GM12878 (cell line): ENCODE data around the gene SLC35B4. TPM values are rescaled to one million over a fixed set of nuclear protein-coding genes. Genes with fewer than 3 reads are reported as not detected.

Experiments used
- ATAC-seq: fragments of 200-7000 bp; cut with Tn5 transposase; 3 replicates; pipeline ENCODE4 v1.9.1; 2020; ENCODE audit warnings: mild to moderate bottlenecking, moderate library complexity
- BruUV-seq: library from RNA; stranded (reverse); fragments of 400-500 nt; replicated peaks from 2 replicates; lab custom pipeline; 2021; lab: Mats Ljungman, UMichigan
- CTCF ChIA-PET: fragments of 300-600 bp; sonication (Branson Sonifier 250); formaldehyde crosslinking; extraction: SDS; loops from one replicate; lab custom pipeline; 2021; ENCODE audit warnings: inconsistent platforms; lab: Yijun Ruan, JAX
- POLR2A ChIA-PET: fragments of 350-600 bp; formaldehyde crosslinking; extraction: SDS; loops from one replicate; lab custom pipeline; 2021; ENCODE audit warnings: inconsistent platforms; lab: Charles Lee
- RAD21 ChIA-PET: fragments of 300-600 bp; sonication (Branson Sonifier 250); formaldehyde crosslinking; loops from one replicate; lab custom pipeline; 2023; ENCODE audit warnings: antibody characterized with exemption; ENCODE audit not compliant: unreplicated experiment; lab: Charles Lee
- SMC1A ChIA-PET: fragments of 300-600 bp; sonication (Branson Sonifier 250); formaldehyde crosslinking; loops from one replicate; lab custom pipeline; 2023; ENCODE audit not compliant: unreplicated experiment, uncharacterized antibody; lab: Charles Lee
- DNase-seq: peaks from one replicate; pipeline ENCODE4 v3.0.0-alpha.2; 2011; ENCODE audit warnings: low read depth, low spot score
- FAIRE-seq: peaks from 3 replicates; lab custom pipeline; 2011; peaks lifted over from hg19 to GRCh38; lab: Jason Lieb, UNC
- H2AFZ ChIP-seq: 2 replicates; pipeline ENCODE4 v1.6.0; 2011; ENCODE audit warnings: low read depth, low read length, control low read depth; ENCODE audit not compliant: control insufficient read depth
- H3K27ac ChIP-seq: 2 replicates; pipeline ENCODE4 v1.5.1; 2011; ENCODE audit warnings: control low read depth; ENCODE audit not compliant: control insufficient read depth, insufficient read depth
- H3K27me3 ChIP-seq, 2 experiments: replicated peaks in 1 of 2; 2 replicates each; pipeline versions ENCODE4 v1.6.0 to v1.6.1; 2011; ENCODE audit warnings: low read length in 1 of 2; ENCODE audit not compliant: control insufficient read depth in 2 of 2, insufficient read depth in 2 of 2
- H3K36me3 ChIP-seq, 2 experiments: 2 replicates each; pipeline ENCODE4 v1.5.1; 2011; ENCODE audit warnings: low read length in 1 of 2; ENCODE audit not compliant: control insufficient read depth in 2 of 2, insufficient read depth in 2 of 2
- H3K4me1 ChIP-seq: 2 replicates; pipeline ENCODE4 v1.6.1; 2011; ENCODE audit warnings: mild to moderate bottlenecking, low read length, moderate library complexity, mixed read lengths; ENCODE audit not compliant: control insufficient read depth, insufficient read depth
- H3K4me2 ChIP-seq: 2 replicates; pipeline ENCODE4 v1.6.0; 2011; ENCODE audit warnings: control low read depth; ENCODE audit not compliant: control insufficient read depth, insufficient read depth
- H3K4me3 ChIP-seq: fragments of 200-600 bp; sonication (generic); 2 replicates; pipeline ENCODE4 v1.5.1; 2016
- H3K79me2 ChIP-seq: 2 replicates; pipeline ENCODE4 v1.6.0; 2011; ENCODE audit warnings: low read length; ENCODE audit not compliant: control insufficient read depth, insufficient read depth
- H3K9ac ChIP-seq: 2 replicates; pipeline ENCODE4 v1.8.0; 2011; ENCODE audit warnings: low read length, control low read depth, mixed read lengths; ENCODE audit not compliant: control insufficient read depth, insufficient read depth
- H3K9me3 ChIP-seq: replicated peaks from 3 replicates; pipeline ENCODE4 v1.5.1; 2011; ENCODE audit warnings: mild to moderate bottlenecking, low read length; ENCODE audit not compliant: control insufficient read depth, insufficient read depth
- H4K20me1 ChIP-seq: 2 replicates; pipeline ENCODE4 v1.6.0; 2011; ENCODE audit not compliant: control insufficient read depth, insufficient read depth
- BMI1 ChIP-seq: fragments of 450-650 bp; IDR thresholded peaks from 2 replicates; pipeline ENCODE4 v1.6.1; 2016; ENCODE audit warnings: mild to moderate bottlenecking, moderate library complexity, borderline replicate concordance
- CEBPZ ChIP-seq: fragments of 150-350 bp; IDR thresholded peaks from 2 replicates; pipeline ENCODE4 v1.6.1; 2016; ENCODE audit warnings: low read depth, low read length
- CHD4 ChIP-seq: fragments of 200-600 bp; sonication (generic); IDR thresholded peaks from 2 replicates; pipeline ENCODE4 v1.6.1; 2016; ENCODE audit warnings: mild to moderate bottlenecking
- CUX1 ChIP-seq: IDR thresholded peaks from 2 replicates; pipeline ENCODE4 v1.6.1; 2012; ENCODE audit warnings: improper control_type of control experiment, low read depth, low read length; ENCODE audit not compliant: insufficient replicate concordance
- EZH2 ChIP-seq: IDR thresholded peaks from 2 replicates; pipeline ENCODE4 v1.6.1; 2012; ENCODE audit warnings: low read depth, mild to moderate bottlenecking, control low read depth, inconsistent platforms, low read length, borderline replicate concordance; ENCODE audit not compliant: control insufficient read depth
- GABPA ChIP-seq: IDR thresholded peaks from 2 replicates; pipeline ENCODE4 v1.6.1; 2014; ENCODE audit warnings: antibody characterized with exemption, low read depth, mild to moderate bottlenecking, inconsistent platforms
- IRF3 ChIP-seq: fragments of 450-650 bp; IDR thresholded peaks from 2 replicates; pipeline ENCODE4 v1.6.1; 2014; ENCODE audit warnings: mild to moderate bottlenecking
- WGBS: methylation state at CpG from one replicate; pipeline ENCODE4 v1.1.6; 2016; ENCODE audit warnings: low lambda C conversion rate; ENCODE audit not compliant: insufficient replicate concordance, insufficient coverage; ENCODE audit errors: missing lambda C conversion rate; 5-methylcytosine and 5-hydroxymethylcytosine counted together
- in situ Hi-C: fragments of 300-500 bp; cut with MboI; formaldehyde crosslinking; loops from 9 replicates; pipeline ENCODE4 v1.14.3; 2018; ENCODE audit warnings: mixed read lengths
- intact Hi-C: fragments of 100-400 bp; cut with micrococcal nuclease; formaldehyde crosslinking; loops from one replicate; pipeline ENCODE4 v1.14.2; 2022; ENCODE audit not compliant: unreplicated experiment
- polyA plus RNA-seq, 11 experiments: library from polyadenylated mRNA; depleted of rRNA in 4 of 11; unstranded in 6 of 11; stranded (reverse) in 5 of 11; fragments of >200 nt; fragmentation: Nextera tagmentation in 4 of 11; fragmentation: Illumina TruSeq in 1 of 11; extraction: Ambion mirVana in 4 of 11; extraction: Trizol in 1 of 11; gene quantifications; 1 replicate in 1 of 11; 2 replicates in 10 of 11; pipeline versions ENCODE4 v1.2.1 to v1.2.3, GENCODE V29; 2011 to 2016; ENCODE audit warnings: inconsistent platforms in 2 of 11, missing spikeins in 2 of 11, low read depth in 1 of 11
- total RNA-seq, 4 experiments: library from RNA; depleted of rRNA in 3 of 4; stranded (reverse); fragments of >200 nt in 3 of 4; fragmentation: Illumina TruSeq in 1 of 4; extraction: Trizol in 1 of 4; gene quantifications; 2 replicates each; pipeline versions ENCODE4 v1.2.1 to v1.2.3, GENCODE V29; 2013 to 2021

Gene SLC35B4
- total and polyA plus RNA-seq, 10 of the 15 experiments (the other 5 are each of a cell fraction or from before 2014, with no cell fraction given) = 3.6 to 23.9 (median 14.0) TPM

GRCh38 chr7:134308548-134308947 is 8.2 kb downstream of the SLC35B4 start:
- ChIA-PET SMC1A (no interaction called here), POLR2A (no interaction called here), CTCF (no interaction called here), RAD21 (no interaction called here)
- Histone ChIP-seq H3K4me3 (no peak overlapping the region), H3K4me2 (no peak overlapping the region), H3K9ac (no peak overlapping the region), H3K27me3 (no peaks in the 10 kb centered on the region), H3K9me3 (no peaks in the 10 kb centered on the region), H3K79me2 (no peaks in the 10 kb centered on the region), H3K27ac (no peak overlapping the region), H2AFZ (no peak overlapping the region), H4K20me1 (no peaks in the 10 kb centered on the region), H3K4me1 (no peaks in the 10 kb centered on the region), H3K36me3 (no peaks in the 10 kb centered on the region; a peak in 2 of 4 replicates)
- ATAC-seq (no peak), DNase-seq (no peak), FAIRE-seq (no peak)
- BruUV-seq = no TSS peak
- intact Hi-C loops (no loop called here), in situ Hi-C loops (no loop called here)
- TF ChIP-seq CHD4 = no peak
- WGBS = 99% methylated on average over 4 of the region's 4 CpGs

GRCh38 chr7:134307320-134307719 is 9.4 kb downstream of the SLC35B4 start:
- Histone ChIP-seq H2AFZ (no peak overlapping the region), H4K20me1 (no peaks in the 10 kb centered on the region), H3K4me1 (no peaks in the 10 kb centered on the region), H3K4me3 (no peak overlapping the region), H3K79me2 (no peaks in the 10 kb centered on the region), H3K9ac (no peak overlapping the region), H3K27me3 (no peaks in the 10 kb centered on the region), H3K36me3 (no peaks in the 10 kb centered on the region; a peak in 2 of 4 replicates), H3K9me3 (no peaks in the 10 kb centered on the region), H3K4me2 (no peak overlapping the region), H3K27ac (no peak overlapping the region)
- ChIA-PET RAD21 (no interaction called here), SMC1A (no interaction called here), CTCF (no interaction called here), POLR2A (no interaction called here)
- in situ Hi-C loops (no loop called here), intact Hi-C loops (no loop called here)
- no TSS peak for BruUV-seq
- ATAC-seq (no peak), DNase-seq (no peak), FAIRE-seq (no peak)
- 96% methylated on average over 1 of the region's 1 CpG for WGBS
- TF ChIP-seq CEBPZ (no peak), IRF3 (no peak), BMI1 (no peak), EZH2 (no peak), CUX1 (no peak), GABPA (no peak)
